Activated naive CD4-positive, alpha-beta T cell treated with Interleukin-2 at 50 U/mL for 16 hours (primary cell): Measurements from ENCODE around the gene LY86.
"Not testable (repeated sequence)": the region's sequence is repeated elsewhere in the genome, so short reads cannot be mapped to it uniquely, and the experiment has no call there.

Experiments used
- DNase-seq: peaks from one replicate; pipeline ENCODE4 v3.0.0-alpha.2; 2020

Gene LY86

DNA sequence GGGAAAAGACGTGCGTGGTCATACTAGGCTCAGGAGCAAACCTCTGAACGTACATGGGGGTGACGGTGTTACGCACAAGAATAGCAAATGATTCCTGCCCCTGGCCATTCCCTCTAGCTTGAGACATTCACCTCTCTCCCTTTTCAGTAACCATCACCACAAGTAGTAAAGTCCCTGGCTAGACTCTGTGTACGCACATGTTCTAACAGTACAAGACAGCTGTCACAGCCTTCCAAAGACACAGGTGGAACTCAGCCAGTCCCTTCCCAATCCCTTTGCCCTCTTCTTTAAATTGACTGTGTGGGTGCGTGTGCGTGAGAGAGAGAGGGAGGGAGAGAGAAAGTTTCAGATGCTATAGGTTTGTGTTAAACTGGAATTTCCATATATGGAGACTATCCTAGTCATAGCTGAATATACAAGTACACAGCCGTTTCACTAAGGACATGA lies 67.3 kb downstream of the LY86 start:
- DNase-seq = no peak

DNA sequence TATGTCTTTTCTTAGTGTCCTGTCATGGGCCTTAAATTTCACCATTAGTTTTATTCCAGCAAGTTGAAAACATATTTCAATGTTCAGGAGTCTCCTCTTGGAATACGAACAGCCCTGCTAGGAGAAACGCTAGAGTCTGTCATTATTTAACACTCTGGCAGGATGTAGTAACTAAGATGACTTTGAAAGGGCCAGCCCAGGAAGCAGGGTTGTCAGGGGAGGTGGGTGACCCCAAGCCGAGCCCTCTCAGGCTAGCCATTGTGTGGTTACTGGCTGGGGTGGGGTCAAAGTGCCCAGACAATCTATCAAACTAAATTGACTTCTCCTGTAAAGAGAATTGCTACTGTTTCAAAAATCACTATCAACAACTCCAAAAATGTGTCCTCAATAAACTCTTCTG lies 67.8 kb downstream of the LY86 start:
- no peak for DNase-seq

DNA sequence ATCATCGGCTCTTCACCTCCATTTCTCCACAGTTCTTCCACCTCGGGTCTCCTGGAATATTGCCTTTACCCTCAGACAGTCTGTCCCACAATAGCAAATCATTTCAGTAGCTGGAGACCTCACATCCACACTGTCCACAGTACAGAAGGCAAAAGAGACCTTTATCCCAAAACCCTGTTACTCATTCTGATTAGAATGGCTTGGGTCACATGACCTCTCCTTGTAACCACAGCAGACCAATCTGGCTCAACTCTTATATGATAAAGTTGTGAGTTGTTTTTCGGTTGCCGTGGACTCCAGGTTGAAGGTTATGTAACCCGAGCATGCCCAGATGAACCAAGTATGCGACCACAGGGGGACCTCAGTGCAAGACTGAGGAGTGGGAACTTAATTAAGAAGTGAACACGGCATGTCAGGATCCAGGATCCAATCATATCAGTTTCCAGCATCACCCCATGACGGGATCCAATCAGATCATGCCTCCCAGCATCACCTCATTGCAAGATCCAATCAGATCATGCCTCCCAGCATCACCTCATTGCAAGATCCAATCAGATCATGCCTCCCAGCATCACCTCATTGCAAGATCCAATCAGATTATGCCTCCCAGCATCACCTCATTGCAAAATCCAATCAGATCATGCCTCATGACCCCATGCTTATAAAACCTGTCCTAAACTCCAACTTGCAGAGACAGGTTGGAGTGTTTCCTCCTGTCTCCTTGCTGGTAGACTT lies 68.7 kb downstream of the LY86 start:
- no peak for DNase-seq

DNA sequence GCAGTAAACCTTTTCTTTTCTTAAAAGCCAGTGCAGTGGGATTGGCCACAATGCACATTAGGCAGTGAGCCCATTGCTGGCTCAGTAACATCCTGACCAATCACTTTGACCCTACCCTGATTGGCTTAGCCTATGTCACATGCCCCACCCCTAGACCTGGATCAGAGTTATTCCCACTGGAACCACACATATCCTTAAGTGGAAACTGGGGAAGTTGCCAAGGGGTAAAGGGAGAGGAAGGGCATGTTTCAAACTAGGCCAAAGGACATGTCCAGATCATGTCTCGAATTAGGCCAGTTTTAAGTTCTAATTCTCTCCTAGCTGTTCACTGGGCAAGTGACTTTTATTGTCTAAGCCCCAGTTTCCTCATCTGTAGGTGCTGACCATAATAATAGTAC lies 69.3 kb downstream of the LY86 start:
- no peak for DNase-seq

DNA sequence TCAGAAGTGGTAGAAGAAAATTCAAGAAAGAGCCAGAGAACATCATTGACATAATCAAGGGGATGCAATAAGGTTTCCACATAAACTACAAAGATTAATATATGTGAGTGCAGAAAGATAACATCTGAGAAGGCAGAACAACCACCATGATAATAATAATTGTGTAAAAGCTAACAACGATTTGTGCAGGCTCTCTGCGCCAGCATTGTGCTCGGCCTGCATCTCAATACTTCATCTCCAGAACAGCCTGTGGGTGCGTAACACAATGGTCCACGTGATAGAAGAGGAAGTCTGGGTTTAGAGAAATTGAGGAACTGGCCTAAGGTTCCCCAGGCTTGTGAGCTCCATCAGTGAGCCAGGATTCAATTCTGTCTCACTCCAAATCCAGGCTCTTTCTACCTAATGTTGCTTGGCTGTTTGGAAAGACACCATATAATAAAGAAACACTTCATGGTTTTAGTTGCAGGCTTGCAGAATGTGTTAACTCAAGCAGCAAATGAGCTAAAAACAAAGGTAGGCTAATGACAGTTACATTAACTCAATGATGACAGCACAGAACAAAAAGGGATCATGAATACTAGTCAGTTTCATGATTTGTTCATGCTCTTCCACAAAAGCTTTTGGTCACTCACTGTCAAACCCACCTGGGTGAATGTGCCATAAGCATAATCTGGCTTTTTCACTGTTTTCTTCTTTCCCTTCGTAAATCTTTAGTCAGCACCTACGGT lies 71.2 kb downstream of the LY86 start:
- DNase-seq = no peak

DNA sequence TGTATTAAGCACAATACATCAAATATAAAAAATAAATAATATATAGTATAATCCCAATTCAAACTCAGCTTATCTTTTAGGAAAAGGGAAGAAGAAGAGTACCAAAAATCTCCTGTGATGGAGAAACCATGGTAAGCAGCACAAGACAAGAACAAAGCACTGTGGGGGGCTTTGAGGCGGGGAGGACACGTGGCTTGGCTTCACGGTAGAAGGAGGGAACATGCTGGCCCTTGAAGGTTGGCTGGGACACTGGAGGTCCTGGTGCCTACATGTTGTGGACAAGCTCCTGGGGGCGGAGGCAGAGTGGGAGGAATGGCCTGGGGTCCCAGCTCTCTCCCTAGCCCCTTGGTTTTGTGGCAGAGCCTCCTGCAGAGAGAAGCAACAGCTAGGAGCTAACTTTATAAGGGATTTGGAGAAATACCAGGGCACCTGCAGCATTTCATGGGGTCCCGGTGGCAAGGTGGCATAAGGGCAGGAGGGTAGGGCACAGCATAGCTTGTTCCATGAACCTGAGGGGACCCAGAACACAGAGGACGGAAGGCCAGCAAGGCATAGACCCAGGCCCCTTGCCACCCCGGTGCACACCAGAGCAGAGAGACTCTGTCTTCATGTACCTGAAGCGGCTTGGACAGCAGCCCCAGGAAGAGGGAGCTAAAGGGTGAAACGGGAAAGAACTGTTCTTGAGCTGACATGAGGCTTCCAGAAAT lies 72.0 kb downstream of the LY86 start:
- no peak for DNase-seq

DNA sequence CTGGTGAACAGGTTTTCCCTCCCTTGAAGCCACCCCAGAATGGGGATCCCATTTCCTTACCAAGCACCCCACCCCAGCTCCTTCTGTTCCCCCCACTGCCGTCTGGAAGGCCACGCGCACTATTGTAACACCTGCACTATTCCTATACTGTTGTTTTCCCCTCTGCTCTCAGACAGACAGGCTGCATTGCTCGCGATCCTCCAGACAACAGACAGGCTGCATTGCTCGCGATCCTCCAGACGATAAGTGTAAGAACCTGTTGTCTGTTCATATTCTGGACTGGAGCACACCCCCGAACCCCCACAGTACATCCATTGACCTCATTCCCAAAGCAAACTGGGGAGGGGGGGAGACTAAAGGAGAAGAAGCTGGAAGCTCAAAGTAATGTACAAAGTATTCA lies 72.7 kb downstream of the LY86 start:
- DNase-seq = no peak

DNA sequence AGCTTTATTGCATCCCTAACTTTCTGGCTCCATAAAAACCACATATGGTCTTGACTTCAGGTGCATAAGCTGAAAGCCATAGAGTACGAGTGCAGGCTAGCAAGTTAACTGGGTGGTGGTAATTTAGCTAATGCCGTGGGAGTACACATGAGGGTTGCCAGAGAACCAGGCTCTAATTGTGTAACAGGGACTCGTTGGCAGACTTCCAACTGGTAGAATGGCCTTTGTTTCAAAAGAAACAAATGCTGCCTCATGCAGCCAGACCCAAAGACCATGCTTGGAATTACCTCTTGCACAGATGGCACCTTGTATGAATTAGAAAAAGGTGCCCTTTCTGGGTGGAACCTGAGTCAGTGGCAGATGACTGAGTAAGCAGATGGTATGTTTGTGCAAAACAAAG lies 73.2 kb downstream of the LY86 start:
- no peak for DNase-seq

DNA sequence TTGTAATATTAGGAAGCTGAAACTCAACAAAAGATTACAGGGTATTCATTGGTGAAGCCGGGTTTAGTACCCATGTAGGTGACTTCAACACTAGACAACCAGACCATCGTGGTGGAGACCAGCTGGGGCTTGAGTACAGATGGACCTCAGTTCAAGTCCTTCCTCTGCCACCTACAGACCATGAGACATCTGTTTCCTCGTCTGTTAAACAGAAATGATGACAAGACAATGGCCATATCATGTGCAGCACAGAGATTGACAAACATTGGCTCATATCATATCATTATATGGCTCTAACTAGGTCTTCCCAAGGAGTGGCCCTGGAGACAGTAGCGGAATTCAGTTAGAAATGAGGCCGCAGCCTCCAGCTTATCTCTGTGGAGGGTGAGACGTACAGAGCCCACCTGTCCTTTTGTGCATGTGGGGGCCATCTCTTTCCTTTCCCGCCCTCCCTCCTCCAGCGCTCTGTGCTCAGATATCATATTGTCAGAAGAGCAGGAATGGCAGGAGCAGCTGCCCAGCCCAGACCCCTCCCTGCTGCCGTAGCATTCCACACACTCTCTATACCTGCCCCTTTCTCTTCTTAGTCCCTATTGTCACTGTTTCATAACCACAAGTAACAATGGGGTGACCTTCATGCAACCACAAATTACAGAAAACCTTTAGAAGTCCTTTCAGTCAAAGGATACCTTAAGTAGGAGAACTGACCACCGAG lies 75.1 kb downstream of the LY86 start:
- no peak for DNase-seq

DNA sequence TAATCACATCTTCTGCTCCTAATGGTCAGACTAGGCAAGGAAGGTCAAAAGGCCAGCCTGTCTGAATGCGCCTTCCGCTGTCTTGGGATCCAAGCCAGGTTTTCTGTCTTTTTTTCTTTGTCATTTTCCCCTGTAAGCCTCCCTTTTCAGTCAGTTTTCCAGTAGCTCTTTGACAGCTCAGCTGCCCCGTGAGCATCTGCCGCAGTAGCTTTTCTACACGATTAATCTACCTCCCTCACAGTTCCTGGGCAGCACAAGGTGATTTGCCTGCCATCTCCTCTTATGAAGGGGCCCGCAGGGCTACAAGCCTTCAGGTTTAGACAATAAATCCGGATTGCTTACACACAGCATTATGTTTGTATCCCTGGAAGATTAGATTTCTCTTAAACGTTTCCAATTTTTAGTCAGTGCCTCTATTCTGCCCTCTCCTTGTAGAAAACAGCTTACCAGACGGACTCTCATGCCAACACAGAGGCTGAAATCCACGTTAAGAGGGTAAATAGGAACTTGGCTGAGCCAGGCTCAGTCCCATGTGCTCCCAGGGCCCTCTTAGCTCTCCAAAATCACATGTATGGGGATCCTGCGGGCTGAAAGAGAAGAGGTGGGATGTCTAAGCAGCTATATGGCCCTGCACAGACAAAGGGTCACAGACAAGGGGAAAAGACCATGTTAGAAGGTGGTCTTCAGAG lies 77.2 kb downstream of the LY86 start:
- no peak for DNase-seq

DNA sequence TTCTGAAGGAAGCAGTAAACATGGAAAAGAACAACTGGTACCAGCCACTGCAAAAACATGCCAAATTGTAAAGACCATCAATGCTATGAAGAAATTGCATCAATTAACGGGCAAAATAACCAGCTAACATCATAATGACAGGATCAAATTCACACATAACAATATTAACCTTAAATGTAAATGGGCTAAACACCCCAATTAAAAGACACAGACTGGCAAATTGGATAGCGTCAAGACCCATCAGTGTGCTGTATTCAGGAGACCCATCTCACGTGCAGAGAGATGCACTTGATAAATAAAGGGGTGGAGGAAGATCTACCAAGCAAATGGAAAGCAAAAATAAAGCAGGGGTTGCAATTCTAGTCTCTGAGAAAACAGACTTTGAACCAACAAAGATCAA lies 81.6 kb downstream of the LY86 start:
- DNase-seq = not testable (repeated sequence)

DNA sequence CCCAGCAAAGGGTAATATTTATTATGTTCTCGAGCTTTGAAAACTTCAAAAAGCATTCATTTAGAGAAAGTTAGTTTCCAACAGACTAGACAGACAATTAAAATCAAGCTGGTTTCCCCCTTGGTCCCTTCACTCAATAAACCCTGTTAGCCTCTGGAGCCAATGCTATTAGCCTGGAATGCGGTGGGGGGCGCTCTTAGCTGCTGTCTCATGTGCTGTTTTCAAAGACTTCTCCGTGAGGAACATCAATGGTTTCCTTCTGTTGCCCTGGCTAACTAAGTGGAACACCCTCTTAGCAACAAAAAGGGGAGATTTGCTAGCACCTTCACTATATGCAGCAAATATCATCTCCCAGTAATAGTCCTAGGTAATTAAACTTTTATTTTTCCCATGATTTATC lies 86.4 kb downstream of the LY86 start:
- DNase-seq = no peak

DNA sequence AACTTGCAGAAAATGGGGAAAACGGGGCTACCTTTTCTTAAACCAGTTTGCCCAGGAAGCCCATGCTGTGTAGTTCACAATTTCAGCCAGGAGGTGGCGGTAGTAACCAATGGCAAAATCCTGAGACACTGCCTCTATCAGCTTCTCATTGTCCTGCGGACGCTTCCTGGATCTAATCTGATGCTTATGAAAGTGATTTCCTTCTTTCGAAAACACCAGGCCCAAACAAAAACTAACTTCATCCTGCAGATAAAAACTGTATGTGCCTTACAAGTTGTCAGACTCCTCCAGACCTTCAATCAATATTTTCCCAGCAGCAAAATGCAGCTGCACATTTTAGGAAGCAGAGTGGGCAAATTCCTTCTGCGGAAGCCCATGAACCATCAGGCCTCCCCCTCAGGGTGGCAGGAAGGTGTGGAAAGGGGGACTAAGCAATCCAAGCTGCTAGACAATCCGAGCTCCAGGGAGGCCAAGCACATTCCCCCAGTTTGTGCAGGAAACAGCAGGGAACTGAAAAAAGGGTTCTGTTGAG lies 88.5 kb downstream of the LY86 start:
- DNase-seq = peak; percentile 78

DNA sequence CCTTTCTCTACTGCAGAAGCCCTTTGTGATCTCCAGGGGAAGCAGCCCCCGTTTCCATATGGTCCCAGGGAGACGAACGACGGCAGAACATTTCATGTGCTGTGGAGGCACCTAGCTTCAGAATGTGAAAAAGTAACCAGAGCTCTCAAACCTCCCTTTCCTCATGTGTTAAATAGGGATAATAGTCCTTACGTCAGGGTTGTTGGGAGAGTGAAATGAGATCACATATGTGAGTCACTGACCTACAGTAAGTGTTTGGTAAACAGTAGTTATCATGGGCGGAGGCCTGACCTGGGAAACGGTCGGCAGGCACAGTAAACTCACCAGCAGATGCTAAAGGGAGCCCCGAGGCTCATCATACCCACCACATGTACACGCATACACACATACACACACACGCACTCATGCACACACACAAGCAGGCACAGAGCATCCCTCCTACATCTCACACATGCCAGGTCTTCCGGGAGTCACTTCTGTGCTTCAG lies 89.7 kb downstream of the LY86 start:
- no peak for DNase-seq

DNA sequence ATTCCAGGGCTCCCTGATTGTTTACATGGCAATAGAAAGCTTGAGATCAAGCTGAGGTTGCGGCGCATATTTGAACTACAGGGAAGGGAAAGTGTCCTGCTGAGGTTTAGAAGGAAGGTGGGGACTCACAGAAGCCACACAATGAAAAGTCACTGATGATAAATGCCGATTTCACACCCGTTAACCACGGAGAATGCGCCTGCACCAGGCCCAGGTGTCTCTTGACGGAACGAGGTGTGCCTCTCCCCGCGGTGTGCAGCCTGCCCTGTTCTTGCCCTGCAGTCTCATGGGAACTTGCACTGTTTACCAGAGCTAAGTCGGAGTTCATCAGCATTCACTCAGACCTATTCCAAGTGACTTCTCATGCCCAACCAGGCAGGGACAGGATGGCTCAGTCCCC lies 90.3 kb downstream of the LY86 start:
- no peak for DNase-seq

DNA sequence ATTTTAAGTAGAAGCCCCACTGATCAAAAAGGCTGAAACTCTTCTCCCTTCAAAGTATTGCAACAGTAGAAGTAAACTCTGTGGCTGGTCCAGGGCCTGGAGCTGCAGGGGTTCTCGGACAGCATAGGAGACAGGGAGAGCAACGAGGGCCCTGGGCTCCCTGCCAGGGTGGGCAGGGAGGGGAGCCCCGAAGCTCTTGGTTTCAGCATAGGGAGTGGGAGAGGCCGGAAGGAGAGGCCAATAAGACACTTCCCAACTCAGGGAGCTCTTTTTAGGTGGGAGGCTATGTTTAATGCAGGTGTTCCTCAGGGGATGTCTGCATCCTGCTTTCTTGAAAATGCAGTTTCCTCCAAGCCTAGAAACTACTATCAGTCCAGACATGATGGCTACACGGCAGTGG lies 91.1 kb downstream of the LY86 start:
- DNase-seq = no peak

DNA sequence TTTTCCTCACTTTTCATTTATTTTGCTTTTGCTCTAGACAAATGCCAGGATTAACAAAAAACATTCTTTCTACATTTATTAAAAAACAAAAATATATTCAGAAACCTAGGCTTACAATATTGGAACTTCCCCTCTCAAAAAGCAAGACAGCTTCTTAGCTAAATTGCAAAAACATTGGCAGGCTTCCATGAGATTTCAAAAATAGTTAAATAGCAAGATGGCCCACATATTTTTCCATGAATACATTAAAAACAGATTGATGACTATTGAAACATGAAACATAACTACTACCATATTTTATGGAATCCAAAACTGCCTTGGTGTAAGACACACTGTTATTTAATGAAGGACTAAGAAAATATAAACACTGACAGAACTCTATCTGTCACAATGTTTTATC lies 92.0 kb downstream of the LY86 start:
- no peak for DNase-seq

DNA sequence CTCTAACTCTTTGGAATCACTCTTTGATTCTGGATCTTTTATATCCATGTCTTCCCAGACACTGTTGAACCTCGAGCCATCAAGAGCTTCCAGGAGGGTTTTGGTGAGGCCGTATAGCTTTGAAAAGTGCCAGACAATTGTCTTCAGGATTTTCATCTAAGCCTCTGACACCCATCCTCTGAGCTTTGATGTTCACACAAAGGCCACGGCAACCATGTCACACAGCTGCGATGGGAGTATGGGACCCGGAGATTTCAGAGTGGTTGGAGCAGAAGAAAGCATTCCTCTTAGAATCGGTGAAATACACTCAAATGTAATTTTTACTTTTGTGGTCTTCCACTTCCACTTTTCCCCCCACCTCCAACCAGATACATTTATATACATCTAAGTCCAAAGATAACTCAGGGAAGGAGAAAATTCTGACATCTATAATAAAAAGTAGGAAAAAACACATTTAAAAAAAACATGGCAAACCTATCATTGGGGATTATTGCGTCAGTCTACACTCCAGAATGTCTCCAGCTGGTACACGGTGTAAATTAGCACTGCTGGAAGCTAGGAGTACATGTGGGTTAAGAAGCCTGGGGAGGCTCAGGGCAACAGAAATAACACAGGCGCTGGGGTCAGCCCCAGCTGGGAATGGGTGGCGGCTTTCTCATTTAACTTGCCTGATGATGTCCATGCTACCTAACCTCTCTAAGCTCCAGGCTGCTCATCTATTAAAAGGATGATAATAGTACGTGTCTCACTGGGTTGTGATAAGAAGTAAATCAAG lies 92.7 kb downstream of the LY86 start:
- DNase-seq = no peak

DNA sequence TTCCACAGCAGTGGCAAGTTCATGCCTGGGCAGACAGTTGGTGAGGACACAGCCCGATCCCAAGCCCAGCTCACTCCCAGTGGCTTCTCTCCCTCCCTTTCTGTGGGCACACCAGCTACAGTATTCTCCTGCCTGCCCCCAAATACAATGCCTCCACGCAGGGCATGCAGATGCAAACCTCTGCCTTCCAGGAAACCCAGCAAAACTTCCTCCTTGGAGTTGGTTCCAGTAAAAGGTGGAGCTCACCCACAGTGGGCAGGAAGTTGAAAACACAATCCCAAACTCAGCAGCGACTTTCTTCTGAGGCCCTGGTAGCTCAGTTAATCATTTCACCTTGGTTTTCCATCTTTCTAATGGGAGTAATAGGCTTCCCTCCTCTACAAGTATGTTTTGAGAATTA lies 93.7 kb downstream of the LY86 start:
- no peak for DNase-seq

DNA sequence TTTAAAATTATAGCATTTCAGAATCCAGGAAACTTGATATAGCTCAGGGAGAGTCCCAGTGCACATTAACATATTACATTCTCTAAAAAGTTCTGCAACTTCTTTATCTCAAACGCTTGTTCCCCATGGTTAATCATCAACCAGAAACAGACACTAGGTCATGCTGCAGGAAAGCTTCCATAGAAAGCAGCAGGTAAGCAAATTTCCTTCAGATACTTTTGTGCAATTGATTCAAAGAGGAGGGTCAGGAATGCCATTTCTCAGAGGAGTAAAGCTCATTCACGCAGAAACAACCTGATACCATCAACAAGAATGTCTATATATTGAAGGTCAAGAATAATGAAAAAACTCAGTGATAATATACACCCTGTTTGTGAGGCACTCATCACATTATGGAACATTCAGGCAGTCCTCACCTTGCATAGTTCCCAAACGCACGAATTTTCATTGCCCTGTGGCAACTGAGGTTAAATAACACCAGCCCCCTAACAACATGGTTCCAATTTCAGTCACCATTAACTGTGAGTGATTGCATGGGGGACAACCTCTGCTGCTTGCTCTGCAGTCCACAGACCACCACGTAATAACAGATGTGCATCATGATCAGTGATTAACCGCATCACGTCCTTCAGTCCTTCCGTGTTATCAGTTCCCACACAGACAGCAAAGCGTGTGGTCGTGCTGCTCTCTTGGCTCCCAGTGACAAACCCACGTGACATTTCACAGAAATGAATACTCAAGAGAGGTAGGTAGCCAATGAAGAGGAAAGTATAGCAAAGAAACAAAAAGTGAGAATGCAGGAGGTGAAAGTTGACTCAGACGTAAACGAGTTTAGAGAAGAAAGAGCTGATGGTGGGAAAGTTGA lies 95.7 kb downstream of the LY86 start:
- DNase-seq = peak; percentile 37
